HG02623 (cell line): ENCODE measurements around the gene ABHD17C.

Source experiments
- ATAC-seq: cut with Tn5 transposase; IDR thresholded peaks from one replicate; pipeline ENCODE4 v1.9.1; 2021; ENCODE audit warnings: moderate library complexity; ENCODE audit not compliant: unreplicated experiment

The ABHD17C gene

DNA sequence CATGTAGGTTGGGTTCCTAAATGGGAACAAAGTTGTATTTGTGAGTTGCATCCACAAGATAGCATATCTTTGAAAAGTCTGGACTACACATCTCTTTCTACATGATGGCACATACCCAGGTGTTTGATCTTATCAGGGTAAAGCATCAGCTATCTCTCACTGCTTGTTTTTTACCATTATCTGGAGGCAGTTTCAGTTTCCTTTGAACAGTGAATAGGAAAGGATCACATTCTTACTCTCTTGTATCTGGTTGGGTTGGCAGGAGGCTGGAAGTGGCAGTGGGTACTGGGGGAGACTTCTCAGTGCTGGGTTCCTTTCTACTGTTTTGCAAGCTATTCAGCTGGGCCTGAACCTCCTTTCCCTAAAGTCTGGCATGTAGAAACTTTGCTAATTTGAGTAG lies 88.2 kb downstream of the ABHD17C start:
- no peak for ATAC-seq

DNA sequence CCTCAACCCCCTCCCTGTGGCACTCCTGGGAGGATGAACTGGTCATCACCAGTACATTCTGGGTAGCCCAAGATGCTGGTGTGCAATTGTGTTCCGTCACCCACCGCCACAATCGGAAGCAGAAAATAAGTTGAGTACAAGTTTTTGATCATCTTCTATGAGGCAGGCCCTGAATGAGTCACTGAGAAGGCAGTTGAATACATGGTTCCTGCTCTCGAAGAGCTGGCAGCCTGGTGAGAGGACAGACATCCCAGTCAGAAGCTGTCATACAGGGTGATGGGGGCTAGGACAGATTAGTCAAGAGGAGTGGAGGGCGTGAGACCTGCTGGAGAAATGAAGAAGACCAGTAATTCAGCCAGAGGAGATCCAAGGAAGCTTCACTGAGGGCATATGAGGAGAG lies 90.2 kb downstream of the ABHD17C start:
- ATAC-seq: no peak

DNA sequence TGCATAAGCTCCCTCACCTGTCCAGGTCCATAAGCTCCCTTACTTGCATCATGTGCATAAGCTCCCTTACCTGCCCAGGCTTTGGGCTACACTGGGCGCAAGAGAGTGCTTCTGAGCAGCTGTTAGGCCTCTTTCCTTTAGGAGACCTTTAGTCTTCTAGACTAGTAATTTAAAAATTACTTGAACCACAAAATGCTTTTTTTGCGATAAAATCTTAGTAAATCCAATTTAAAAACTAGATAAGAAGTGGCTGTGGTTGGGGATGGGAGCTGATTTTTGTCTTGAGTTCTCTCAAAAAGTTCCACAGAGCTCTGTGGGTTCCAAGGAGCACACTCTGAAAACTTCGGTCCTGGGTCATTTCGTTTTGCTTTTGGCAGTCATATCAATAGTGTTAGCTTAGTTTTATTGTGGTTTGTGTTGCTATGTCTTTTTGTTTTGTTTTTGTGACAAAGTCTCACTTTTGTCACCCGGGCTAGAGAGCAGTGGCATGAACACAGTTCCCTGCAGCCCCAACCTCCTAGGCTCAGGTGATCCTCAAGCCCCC lies 90.8 kb downstream of the ABHD17C start:
- no peak for ATAC-seq

DNA sequence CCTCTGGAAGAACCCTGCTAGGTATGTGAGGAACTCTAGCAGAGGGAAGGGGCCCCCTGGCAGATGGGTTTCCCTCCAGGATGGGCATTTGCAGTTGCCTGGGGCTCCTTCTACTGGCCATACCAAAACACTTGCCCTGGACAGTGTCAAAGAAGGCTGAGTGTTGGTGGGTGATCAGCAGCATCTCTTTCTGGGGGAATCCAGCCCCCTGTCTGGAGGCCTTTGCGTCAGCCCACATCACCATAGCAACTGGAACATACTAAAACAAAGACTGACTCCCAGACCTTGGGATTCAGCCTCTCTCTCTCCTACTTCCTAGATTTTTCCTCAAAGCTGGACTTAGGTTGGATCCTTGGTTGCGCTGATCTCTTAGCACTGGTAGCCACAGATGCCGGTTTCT lies 92.2 kb downstream of the ABHD17C start:
- no peak for ATAC-seq

DNA sequence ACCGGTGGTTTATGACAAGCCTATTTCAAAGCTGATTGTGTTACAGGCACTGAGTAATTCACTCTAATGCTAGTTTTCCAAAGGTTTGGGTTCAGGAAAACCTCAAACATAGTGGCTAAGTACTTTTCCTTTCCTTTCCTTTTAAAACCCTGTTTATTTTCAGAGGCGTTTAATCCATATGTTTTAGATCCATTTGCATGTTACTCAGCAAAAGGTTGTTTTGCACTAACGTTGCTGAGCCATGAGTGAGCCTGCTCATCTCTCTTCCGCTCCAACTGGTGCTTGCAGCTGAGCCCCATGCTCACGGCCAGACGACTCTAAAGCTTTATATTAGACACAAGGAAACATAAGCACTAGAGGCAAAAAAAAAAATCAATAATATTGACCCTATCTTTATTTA lies 93.4 kb downstream of the ABHD17C start:
- no peak for ATAC-seq

DNA sequence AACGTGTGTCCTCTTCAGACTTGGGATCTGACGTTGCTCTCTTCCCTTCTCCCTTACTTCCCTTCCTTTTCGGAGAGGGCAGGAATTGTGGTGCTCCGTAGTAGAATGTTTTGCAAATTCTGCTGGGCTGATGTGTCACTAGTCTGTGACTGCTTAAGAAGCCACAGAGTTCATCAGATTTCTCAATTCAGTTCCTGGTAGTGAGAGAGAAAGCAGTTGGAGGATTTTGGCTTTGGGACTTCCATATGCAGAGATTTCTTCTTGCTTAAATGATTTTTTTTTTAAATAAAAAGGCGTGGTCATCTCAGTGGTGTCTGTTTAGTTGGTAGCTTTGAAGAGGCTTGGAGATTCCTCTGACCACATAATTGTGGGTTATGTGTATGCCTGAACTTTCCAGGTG lies 94.2 kb downstream of the ABHD17C start:
- ATAC-seq: no peak

DNA sequence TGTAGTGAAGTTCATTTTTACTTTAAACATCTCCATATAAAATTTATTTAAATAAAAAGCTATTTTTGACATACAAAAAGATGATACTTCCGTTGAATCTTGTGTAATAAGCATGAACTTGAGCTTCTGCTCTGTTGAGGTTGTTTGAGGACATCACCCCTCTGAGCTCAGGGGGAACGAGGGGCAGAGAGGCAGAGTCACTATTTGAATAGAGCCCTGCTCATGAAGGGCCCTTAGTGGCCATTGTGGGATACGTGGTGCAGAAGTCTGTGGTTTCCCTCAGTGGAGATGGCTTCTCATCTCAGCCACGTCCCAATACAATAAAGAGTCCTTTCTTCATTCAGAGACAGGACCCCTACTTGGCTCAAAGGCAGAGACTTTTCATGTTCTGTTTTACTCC lies 94.7 kb downstream of the ABHD17C start:
- no peak for ATAC-seq

DNA sequence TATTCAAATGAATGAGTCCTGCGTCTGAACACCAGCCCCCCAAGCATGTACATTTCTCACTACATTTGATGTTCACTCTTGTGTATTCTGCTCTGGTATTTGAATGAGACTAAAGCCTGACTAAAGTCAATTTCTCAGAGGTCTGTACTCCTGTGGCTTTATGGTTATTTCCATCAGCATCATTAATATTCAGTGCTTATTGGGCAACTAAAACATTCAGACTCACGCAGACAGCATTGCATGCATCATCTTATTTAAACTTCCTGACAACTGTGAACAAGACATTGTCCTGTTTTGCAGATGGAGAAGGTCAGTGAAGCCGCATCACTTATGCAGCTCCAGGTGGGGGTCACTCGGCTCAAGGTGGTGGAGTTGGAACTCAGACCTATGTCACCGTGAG lies 95.1 kb downstream of the ABHD17C start:
- no peak for ATAC-seq

DNA sequence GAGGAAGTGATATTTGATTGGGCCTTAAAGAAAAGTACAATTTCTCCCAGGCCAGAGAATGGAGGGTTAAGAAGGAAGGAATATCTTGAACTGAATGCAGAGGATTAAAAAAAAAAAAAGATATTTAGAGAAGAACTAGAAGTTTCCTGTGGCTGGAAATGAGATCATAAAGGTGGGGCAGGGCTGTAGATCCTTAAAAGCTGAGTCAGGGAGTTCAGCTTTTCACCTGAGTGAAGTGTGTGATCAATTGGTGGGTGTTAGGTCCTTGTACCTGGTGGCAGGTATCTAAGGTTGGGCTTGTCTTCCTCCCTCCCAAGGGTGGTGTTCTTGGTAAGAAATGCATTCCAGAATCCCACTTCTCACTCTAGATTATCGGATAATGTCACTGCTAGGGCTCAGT lies 95.9 kb downstream of the ABHD17C start:
- ATAC-seq: no peak

DNA sequence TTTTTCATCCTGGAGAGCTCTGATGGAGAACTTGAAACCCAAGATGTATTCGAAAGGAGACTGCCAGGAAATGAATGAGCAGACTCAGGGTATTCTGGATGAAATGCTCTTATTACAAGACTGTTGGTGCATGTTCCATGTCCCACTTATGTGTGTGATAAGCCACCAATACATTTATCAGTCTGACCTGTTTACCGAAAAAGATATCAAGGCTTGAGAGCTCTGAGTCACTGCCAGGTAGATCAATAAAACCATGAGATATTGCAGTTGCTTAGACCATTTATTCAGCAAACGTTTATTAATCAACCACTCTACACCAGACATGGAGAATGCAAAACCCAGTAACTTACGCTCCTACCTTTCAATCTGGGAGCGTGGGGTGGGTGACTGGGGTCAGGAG lies 101.3 kb downstream of the ABHD17C start:
- no peak for ATAC-seq

DNA sequence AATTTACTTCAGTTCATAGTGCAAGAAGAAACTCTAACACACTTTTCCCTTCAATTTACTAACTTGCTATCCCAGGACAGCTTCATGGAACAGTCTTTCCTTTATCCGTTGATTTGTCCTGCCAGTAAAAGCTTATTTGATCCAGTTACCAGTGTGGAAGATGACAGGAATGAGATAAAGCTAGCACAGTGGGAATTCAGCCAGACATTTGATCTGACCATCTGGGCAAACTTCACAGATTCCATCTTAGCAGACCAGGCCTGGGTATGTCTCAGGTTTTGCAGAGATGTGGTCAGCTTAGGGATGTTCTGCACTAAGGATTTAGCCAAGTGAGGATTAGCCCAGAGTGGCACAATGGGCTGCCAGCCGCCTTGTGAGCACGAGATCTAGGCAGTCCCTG lies 103.8 kb downstream of the ABHD17C start:
- ATAC-seq: no peak

DNA sequence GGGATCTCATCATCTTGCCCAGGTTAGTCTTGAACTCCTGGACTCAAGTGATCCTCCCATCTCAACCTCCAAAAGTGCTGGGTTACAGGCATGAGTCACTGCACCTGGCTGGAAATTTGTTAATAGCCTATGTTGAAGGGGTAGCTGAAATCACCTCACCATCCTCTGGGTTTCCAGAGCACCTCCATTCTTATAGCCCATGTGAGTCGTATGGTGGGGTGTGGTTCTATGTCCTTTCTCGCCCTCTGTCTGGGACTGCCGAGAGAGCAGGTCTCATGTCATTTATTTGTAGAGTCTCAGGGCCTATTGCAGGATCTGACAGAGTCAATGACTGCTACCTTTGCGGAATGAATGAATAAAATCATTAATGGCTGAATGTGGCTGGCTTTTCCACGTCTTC lies 105.0 kb downstream of the ABHD17C start:
- ATAC-seq: no peak

DNA sequence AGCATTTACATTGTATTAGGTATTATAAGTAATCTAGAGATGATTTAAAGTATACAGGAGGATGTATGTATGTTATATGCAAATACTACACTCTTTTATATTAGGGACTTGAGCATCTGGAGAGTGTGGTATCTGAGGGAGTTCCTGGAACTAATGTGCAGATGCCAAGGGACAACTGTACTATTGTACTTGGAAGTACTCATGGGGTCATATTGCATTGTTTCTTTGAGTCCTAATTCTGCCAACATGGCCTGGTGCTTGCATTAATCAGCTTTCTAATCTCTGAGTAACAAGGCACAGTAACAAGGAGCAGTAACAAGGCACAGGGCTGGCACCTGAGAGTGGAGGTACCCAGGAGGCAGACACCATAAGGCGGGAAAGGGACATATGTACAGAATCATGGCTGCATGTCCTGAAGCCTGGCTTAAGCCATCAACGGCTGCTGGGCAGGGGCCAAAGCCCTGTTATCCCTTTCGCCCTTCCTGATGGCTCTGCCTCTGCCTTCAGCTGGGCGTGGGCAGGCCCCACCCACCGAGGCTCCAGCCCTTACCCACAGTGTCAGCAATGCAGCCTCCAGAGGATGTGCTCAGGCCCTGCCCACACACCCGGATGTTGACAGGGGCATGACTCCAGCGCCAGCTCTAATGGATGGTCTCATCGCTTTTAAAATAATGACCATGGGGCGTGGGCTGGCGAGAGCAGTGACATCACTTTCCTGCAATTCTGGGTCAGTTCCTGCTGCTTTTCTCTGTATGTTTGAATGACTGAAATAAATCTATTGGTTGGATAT lies 107.0 kb downstream of the ABHD17C start:
- no peak for ATAC-seq

DNA sequence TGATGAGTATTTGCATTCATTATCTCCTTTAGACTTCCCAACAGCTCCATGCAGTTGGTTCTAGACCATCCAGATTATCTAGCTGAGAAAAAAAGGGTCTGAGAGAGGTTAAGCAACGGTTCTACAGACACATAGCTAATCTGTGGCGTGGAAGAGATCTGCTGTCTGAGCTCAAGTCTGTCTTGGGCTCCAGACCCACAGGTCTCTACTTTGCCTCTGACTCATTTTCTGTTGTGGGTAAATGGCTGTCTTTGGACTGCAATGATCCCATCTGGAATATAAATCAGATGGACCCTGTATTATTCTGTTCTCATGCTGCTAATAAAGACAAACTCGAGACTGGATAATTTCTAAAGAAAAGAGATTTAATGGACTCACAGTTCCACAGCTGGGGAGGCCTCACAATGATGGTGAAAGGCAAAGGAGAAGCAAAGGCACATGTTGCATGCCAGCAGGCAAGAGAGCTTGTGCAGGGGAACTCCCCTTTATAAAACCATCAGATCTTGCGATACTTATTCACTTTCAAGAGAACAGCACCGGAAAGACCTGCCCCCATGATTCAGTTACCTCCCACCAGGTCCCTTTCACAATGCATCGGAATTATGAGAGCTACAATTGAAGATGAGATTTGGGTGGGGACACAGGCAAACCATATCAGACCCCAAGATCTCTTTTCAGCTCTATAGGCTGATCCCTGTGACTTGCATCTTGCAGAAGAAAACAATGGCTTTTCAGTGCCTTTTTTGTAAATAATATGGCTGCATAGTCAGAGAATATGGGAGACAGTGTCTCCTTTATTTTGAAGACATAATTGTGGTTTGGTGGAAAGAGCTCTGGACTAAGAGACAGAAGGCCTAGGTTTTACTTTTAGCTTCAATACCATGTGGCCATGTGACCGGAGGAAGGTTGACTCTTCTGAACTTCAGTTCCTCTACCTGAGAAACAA lies 108.7 kb downstream of the ABHD17C start:
- no peak for ATAC-seq

DNA sequence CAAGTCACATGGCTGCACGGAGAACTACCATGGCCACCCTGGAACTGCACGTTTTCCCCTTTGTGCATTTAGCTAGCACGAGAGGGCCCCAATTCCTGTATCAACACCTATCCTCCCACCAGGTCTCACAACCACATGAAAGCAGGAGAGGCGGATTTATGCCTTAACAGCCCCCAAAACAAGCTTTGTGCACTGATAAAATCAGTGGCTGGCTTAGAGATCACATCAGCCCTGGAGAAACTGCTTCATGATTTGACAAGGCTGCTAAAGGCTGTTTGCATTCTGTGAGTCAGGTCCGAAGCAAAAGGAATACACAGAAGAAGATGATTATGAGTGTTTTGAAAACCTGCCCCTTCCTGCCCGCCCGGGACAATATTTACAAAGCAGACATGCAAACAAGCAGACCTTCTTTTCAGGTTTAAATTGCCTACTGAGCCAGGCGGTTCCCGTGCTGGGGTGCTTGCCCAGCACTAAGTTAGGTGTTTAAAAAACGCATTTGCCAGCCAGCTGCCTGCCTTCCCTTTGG lies 109.9 kb downstream of the ABHD17C start:
- no peak for ATAC-seq
